Bronchial epithelial cell (primary cell): Measurements from ENCODE around the gene E4F1. TPM values are rescaled to one million over a fixed set of nuclear protein-coding genes. Genes with fewer than 3 reads are reported as not detected.
A peak's percentile ranks its signal among the peaks of the same experiment; 100 is the strongest.

Source experiments
- DNase-seq: peaks from one replicate; pipeline ENCODE4 v3.0.0-alpha.2; 2010; ENCODE audit warnings: low read depth
- FAIRE-seq: peaks from 2 replicates; lab custom pipeline; 2011; peaks lifted over from hg19 to GRCh38; lab: Jason Lieb, UNC
- H3K27me3 ChIP-seq: 2 replicates; pipeline ENCODE4 v1.5.1; 2011; ENCODE audit warnings: low read length; ENCODE audit not compliant: control insufficient read depth, insufficient read depth
- H3K36me3 ChIP-seq: 2 replicates; pipeline ENCODE4 v1.5.1; 2011; ENCODE audit warnings: low read length; ENCODE audit not compliant: control insufficient read depth, insufficient read depth
- H3K4me3 ChIP-seq: 2 replicates; pipeline ENCODE4 v1.5.1; 2011; ENCODE audit warnings: mild to moderate bottlenecking, low read depth, low read length, control low read depth
- CTCF ChIP-seq: IDR thresholded peaks from 2 replicates; pipeline ENCODE4 v1.5.1; 2011; ENCODE audit warnings: mild to moderate bottlenecking, moderate library complexity, low read length, control low read depth, inconsistent platforms; ENCODE audit not compliant: insufficient read depth, severe bottlenecking
- total RNA-seq: library from RNA; depleted of rRNA; stranded (reverse); fragments of >200 nt; gene quantifications from 2 replicates; pipeline ENCODE4 v1.2.1, GENCODE V29; 2014

E4F1 gene
- total RNA-seq, 1 donor from 2014 or later = 26.6 TPM

GRCh38 chr16:2205967-2206313, 17.5 kb upstream of the E4F1 start:
- Histone ChIP-seq H3K4me3 (peak overlapping the region; percentile 65), H3K27me3 (no peaks in the 10 kb centered on the region), H3K36me3 (peaks cover 15% of the 10 kb centered on the region)
- FAIRE-seq (no peak), DNase-seq (no peak)
- TF ChIP-seq CTCF = no peak

GRCh38 chr16:2206420-2206779, 17.0 kb upstream of the E4F1 start:
- H3K36me3 ChIP-seq = peaks cover 15% of the 10 kb centered on the region
- FAIRE-seq (no peak), DNase-seq (no peak)
- no peaks in the 10 kb centered on the region for H3K27me3 ChIP-seq
- no peak for TF ChIP-seq CTCF
- H3K4me3 ChIP-seq = peak overlapping the region; percentile 65

- Histone ChIP-seq H3K4me3 (no peak overlapping the region), H3K36me3 (peaks cover 17% of the 10 kb centered on the region), H3K27me3 (no peaks in the 10 kb centered on the region)
- no peak for TF ChIP-seq CTCF
- no peak for DNase-seq
- FAIRE-seq = no peak
Observed at GRCh38 chr16:2206780-2207433, 16.5 kb upstream of the E4F1 start.

- FAIRE-seq (no peak), DNase-seq (no peak)
- no peak for TF ChIP-seq CTCF
- Histone ChIP-seq H3K36me3 (peaks cover 18% of the 10 kb centered on the region), H3K27me3 (no peaks in the 10 kb centered on the region), H3K4me3 (no peak overlapping the region)
Observed at GRCh38 chr16:2207872-2208271, 15.5 kb upstream of the E4F1 start.

GRCh38 chr16:2208308-2208707, 15.1 kb upstream of the E4F1 start:
- Histone ChIP-seq H3K4me3 (no peak overlapping the region), H3K36me3 (peaks cover 18% of the 10 kb centered on the region), H3K27me3 (no peaks in the 10 kb centered on the region)
- TF ChIP-seq CTCF = no peak
- FAIRE-seq = no peak
- no peak for DNase-seq

GRCh38 chr16:2208772-2209171, 14.6 kb upstream of the E4F1 start:
- no peak for FAIRE-seq
- no peak for DNase-seq
- Histone ChIP-seq H3K4me3 (no peak overlapping the region), H3K27me3 (no peaks in the 10 kb centered on the region), H3K36me3 (peaks cover 18% of the 10 kb centered on the region)
- no peak for TF ChIP-seq CTCF
